Measurements from ENCODE around the gene ERBIN. TPM values are rescaled to one million over a fixed set of nuclear protein-coding genes. Genes with fewer than 3 reads are reported as not detected.

Gene ERBIN
- total RNA-seq, 1 experiment from 2014 or later: 38.9 TPM

DNA sequence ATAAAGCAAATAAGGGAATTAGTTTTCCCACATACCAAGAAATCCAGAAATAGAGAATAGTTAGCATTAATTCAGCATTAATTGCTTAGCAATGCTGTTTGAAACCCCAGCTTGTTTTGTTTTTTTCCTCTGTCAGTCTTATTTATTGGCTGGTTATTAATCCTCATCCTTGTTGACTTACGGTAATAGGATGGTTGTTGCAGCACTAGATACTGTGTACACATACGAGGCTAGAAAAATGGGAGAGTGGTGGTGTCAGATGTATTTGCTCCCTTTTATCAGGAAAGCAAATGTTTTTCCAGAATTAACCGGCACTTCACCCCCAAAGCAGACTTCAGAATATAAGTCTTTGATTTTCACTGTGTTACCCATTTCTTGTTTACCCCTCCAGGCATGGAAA is 60.4 kb downstream of the ERBIN start:
- Histone ChIP-seq H3K79me2 (ENCODE audit: low read length) (peaks cover 73% of the 10 kb centered on the region), H4K20me1 (ENCODE audit: low read length) (no peaks in the 10 kb centered on the region), H3K4me1 (ENCODE audit: insufficient read depth, low read length) (peaks cover 20% of the 10 kb centered on the region), H3K4me3 (ENCODE audit: low read length) (no peak overlapping the region), H3K27ac (ENCODE audit: low read length) (no peak overlapping the region), H3K9ac (ENCODE audit: low read length) (no peak overlapping the region), H3F3A (ENCODE audit: low read length, unreplicated experiment) (no peaks in the 10 kb centered on the region), H3K9me3 (ENCODE audit: low read length) (no peaks in the 10 kb centered on the region), H3K36me3 (ENCODE audit: low read depth, low read length) (no peaks in the 10 kb centered on the region), H2AFZ (ENCODE audit: low read length) (no peak overlapping the region), H3K27me3 (ENCODE audit: low read length) (no peaks in the 10 kb centered on the region), H3K9me2 (replicated peaks; ENCODE audit: low read length) (no peaks in the 10 kb centered on the region), H3K4me2 (ENCODE audit: low read length) (no peak overlapping the region)
- POLR2A ChIA-PET (ENCODE audit: unreplicated experiment): interaction anchor here (0.6 kb wide), 1 partner anchor 245 kb away, joined by 3 read pairs; no protein-coding TSS in a partner anchor
- intact Hi-C loops (cut with micrococcal nuclease): no loop called here
- ATAC-seq (no peak), DNase-seq (no peak)
- TF ChIP-seq, protein P1, sequence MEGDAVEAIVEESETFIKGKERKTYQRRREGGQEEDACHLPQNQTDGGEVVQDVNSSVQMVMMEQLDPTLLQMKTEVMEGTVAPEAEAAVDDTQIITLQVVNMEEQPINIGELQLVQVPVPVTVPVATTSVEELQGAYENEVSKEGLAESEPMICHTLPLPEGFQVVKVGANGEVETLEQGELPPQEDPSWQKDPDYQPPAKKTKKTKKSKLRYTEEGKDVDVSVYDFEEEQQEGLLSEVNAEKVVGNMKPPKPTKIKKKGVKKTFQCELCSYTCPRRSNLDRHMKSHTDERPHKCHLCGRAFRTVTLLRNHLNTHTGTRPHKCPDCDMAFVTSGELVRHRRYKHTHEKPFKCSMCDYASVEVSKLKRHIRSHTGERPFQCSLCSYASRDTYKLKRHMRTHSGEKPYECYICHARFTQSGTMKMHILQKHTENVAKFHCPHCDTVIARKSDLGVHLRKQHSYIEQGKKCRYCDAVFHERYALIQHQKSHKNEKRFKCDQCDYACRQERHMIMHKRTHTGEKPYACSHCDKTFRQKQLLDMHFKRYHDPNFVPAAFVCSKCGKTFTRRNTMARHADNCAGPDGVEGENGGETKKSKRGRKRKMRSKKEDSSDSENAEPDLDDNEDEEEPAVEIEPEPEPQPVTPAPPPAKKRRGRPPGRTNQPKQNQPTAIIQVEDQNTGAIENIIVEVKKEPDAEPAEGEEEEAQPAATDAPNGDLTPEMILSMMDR (conservative IDR thresholded peaks at IDR 0.05; ENCODE audit: low read depth, low read length): no peak
- no peak for TF ChIP-seq EZH2phosphoT487 (IDR thresholded peaks at IDR 0.05; ENCODE audit: borderline replicate concordance, low read length)
- TF ChIP-seq EZH2 (IDR thresholded peaks at IDR 0.05; ENCODE audit: low read length, unreplicated experiment): no peak
- CTCF ChIA-PET: no interaction called here
- BruUV-seq (replicated peaks): no TSS peak

GRCh38 chr5:65987982-65988381 is 61.6 kb downstream of the ERBIN start:
- intact Hi-C loops (cut with micrococcal nuclease): no loop called here
- ChIA-PET CTCF (no interaction called here), POLR2A (ENCODE audit: unreplicated experiment) (no interaction called here)
- Histone ChIP-seq H3K9me2 (replicated peaks; ENCODE audit: low read length) (no peaks in the 10 kb centered on the region), H3F3A (ENCODE audit: low read length, unreplicated experiment) (no peaks in the 10 kb centered on the region), H3K9me3 (ENCODE audit: low read length) (no peaks in the 10 kb centered on the region), H3K36me3 (ENCODE audit: low read depth, low read length) (no peaks in the 10 kb centered on the region), H3K4me3 (ENCODE audit: low read length) (no peak overlapping the region), H3K4me2 (ENCODE audit: low read length) (no peak overlapping the region), H3K79me2 (ENCODE audit: low read length) (peaks cover 61% of the 10 kb centered on the region), H4K20me1 (ENCODE audit: low read length) (no peaks in the 10 kb centered on the region), H3K27ac (ENCODE audit: low read length) (no peak overlapping the region), H3K9ac (ENCODE audit: low read length) (no peak overlapping the region), H3K4me1 (ENCODE audit: insufficient read depth, low read length) (peaks cover 9% of the 10 kb centered on the region), H3K27me3 (ENCODE audit: low read length) (no peaks in the 10 kb centered on the region), H2AFZ (ENCODE audit: low read length) (no peak overlapping the region)
- BruUV-seq (replicated peaks): no TSS peak
- DNase-seq: no peak
- no peak for ATAC-seq
- no peak for TF ChIP-seq EZH2 (IDR thresholded peaks at IDR 0.05; ENCODE audit: low read length, unreplicated experiment)
- TF ChIP-seq, protein P1 (conservative IDR thresholded peaks at IDR 0.05; ENCODE audit: low read depth, low read length): no peak
- TF ChIP-seq EZH2phosphoT487 (IDR thresholded peaks at IDR 0.05; ENCODE audit: borderline replicate concordance, low read length): no peak

DNA sequence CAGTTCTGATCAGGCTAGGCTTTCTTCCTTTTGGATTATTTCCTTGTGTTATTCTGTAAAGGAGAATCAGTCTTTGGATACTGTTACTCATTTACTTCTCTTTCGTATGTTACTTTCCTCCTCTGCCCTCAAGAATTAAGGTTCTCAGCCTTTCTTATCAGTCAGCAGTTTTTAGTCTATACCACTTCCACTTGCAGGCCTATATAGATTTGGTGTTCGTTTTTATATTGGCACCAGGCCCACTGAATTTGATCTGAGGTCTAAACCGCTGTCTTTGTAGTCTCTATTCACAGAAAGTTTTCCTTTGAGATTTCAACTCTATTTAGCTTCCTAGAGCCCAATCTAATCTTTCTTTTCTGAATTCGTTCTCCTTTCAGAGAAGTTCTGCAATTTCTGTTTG is 62.8 kb downstream of the ERBIN start:
- H3K4me2 ChIP-seq (ENCODE audit: low read length): no peak overlapping the region
- H3K9ac ChIP-seq (ENCODE audit: low read length): no peak overlapping the region
- no peaks in the 10 kb centered on the region for H4K20me1 ChIP-seq (ENCODE audit: low read length)
- H3K9me3 ChIP-seq (ENCODE audit: low read length): no peaks in the 10 kb centered on the region
- intact Hi-C loops (cut with micrococcal nuclease): no loop called here
- H3K4me3 ChIP-seq (ENCODE audit: low read length): no peak overlapping the region
- peaks cover 9% of the 10 kb centered on the region for H3K4me1 ChIP-seq (ENCODE audit: insufficient read depth, low read length)
- H3K36me3 ChIP-seq (ENCODE audit: low read depth, low read length): no peaks in the 10 kb centered on the region
- no peaks in the 10 kb centered on the region for H3K9me2 ChIP-seq (replicated peaks; ENCODE audit: low read length)
- ChIA-PET POLR2A (ENCODE audit: unreplicated experiment) (no interaction called here), CTCF (no interaction called here)
- TF ChIP-seq EZH2 (IDR thresholded peaks at IDR 0.05; ENCODE audit: low read length, unreplicated experiment): no peak
- TF ChIP-seq, protein P1 (conservative IDR thresholded peaks at IDR 0.05; ENCODE audit: low read depth, low read length): no peak
- H2AFZ ChIP-seq (ENCODE audit: low read length): no peak overlapping the region
- DNase-seq (no peak), ATAC-seq (no peak)
- no peaks in the 10 kb centered on the region for H3K27me3 ChIP-seq (ENCODE audit: low read length)
- H3F3A ChIP-seq (ENCODE audit: low read length, unreplicated experiment): no peaks in the 10 kb centered on the region
- no TSS peak for BruUV-seq (replicated peaks)
- no peak overlapping the region for H3K27ac ChIP-seq (ENCODE audit: low read length)
- H3K79me2 ChIP-seq (ENCODE audit: low read length): peaks cover 49% of the 10 kb centered on the region

Data from PC-3 (cell line).